CD8-positive, alpha-beta memory T cell (primary cell): ENCODE results near the gene IVD. TPM values are rescaled to one million over a fixed set of nuclear protein-coding genes. Genes with fewer than 3 reads are reported as not detected.

Experiments
- CTCF ChIA-PET: fragments of 350-600 bp; sonication (Branson Sonifier 250); formaldehyde crosslinking; loops from one replicate; lab custom pipeline; 2021; ENCODE audit warnings: antibody characterized with exemption; lab: Charles Lee
- POLR2A ChIA-PET: fragments of 350-600 bp; sonication (Branson Sonifier 250); formaldehyde crosslinking; loops from one replicate; lab custom pipeline; 2021; ENCODE audit warnings: antibody characterized with exemption; lab: Charles Lee
- DNase-seq, 5 donors: peaks; one replicate each; pipeline versions ENCODE4 v3.0.0 to v3.0.0-alpha.2; 2020 to 2022; ENCODE audit warnings: mixed read lengths in 1 of 5
- H3K27ac ChIP-seq: one replicate; pipeline ENCODE4 v1.7.0; 2013; ENCODE audit warnings: low read depth, mild to moderate bottlenecking, low read length, moderate library complexity
- H3K27me3 ChIP-seq: 2 replicates; pipeline ENCODE4 v1.7.0; 2013; ENCODE audit warnings: low read length, mild to moderate bottlenecking; ENCODE audit not compliant: insufficient read depth, poor library complexity, severe bottlenecking
- H3K36me3 ChIP-seq: 2 replicates; pipeline ENCODE4 v1.7.0; 2013; ENCODE audit warnings: mild to moderate bottlenecking, low read length, moderate library complexity; ENCODE audit not compliant: insufficient read depth
- H3K4me1 ChIP-seq: 2 replicates; pipeline ENCODE4 v1.7.0; 2013; ENCODE audit warnings: mild to moderate bottlenecking, low read length, moderate library complexity; ENCODE audit not compliant: insufficient read depth
- H3K4me3 ChIP-seq: 2 replicates; pipeline ENCODE4 v1.7.0; 2013; ENCODE audit warnings: mild to moderate bottlenecking, low read length
- H3K9me3 ChIP-seq: 2 replicates; pipeline ENCODE4 v1.7.0; 2013; ENCODE audit warnings: mild to moderate bottlenecking, low read length
- H3K27ac Mint-ChIP-seq, 8 donors: one replicate each; pipeline ENCODE4 v1.8.0; 2020 to 2021; ENCODE audit warnings: mixed read lengths in 8 of 8, mild to moderate bottlenecking in 6 of 8, inconsistent platforms in 3 of 8, moderate library complexity in 3 of 8
- H3K27me3 Mint-ChIP-seq, 2 donors: one replicate each; pipeline ENCODE4 v1.8.0; 2020 to 2021; ENCODE audit warnings: mixed read lengths in 2 of 2, mild to moderate bottlenecking in 1 of 2, moderate library complexity in 1 of 2
- H3K36me3 Mint-ChIP-seq, 3 donors: one replicate each; pipeline ENCODE4 v1.8.0; 2020 to 2021; ENCODE audit warnings: mixed read lengths in 3 of 3, inconsistent platforms in 1 of 3, mild to moderate bottlenecking in 1 of 3
- H3K4me1 Mint-ChIP-seq, 3 donors: one replicate each; pipeline ENCODE4 v1.8.0; 2020 to 2021; ENCODE audit warnings: mixed read lengths in 3 of 3, inconsistent platforms in 1 of 3, mild to moderate bottlenecking in 1 of 3
- H3K4me3 Mint-ChIP-seq, 7 donors: one replicate each; pipeline ENCODE4 v1.8.0; 2020 to 2021; ENCODE audit warnings: mixed read lengths in 7 of 7, mild to moderate bottlenecking in 6 of 7, moderate library complexity in 4 of 7, inconsistent platforms in 2 of 7
- H3K9me3 Mint-ChIP-seq, 5 donors: one replicate each; pipeline ENCODE4 v1.8.0; 2020 to 2022; ENCODE audit warnings: mixed read lengths in 5 of 5, mild to moderate bottlenecking in 3 of 5, moderate library complexity in 2 of 5, inconsistent platforms in 1 of 5
- polyA plus RNA-seq: library from polyadenylated mRNA; unstranded; fragments of 300-500 nt; fragmentation: Illumina TruSeq; gene quantifications from one replicate; pipeline ENCODE4 v1.2.3, GENCODE V29; 2021
- total RNA-seq, 2 experiments: library from RNA; stranded (reverse); gene quantifications; one replicate each; pipeline ENCODE4 v1.2.3, GENCODE V29; 2021

The IVD gene
- total and polyA plus RNA-seq, 3 experiments from 2014 or later = 56.0 to 80.1 (median 68.5) TPM

- H3K9me3 Mint-ChIP-seq = no peaks in the 10 kb centered on the region
- Histone ChIP-seq H3K36me3 (peaks cover 32% of the 10 kb centered on the region), H3K27me3 (no peaks in the 10 kb centered on the region), H3K4me1 (peaks cover 10% of the 10 kb centered on the region), H3K27ac (no peak overlapping the region), H3K4me3 (no peak overlapping the region), H3K9me3 (no peaks in the 10 kb centered on the region)
- DNase-seq = no peak
- POLR2A ChIA-PET = no interaction called here
- H3K27me3 Mint-ChIP-seq = no peaks in the 10 kb centered on the region
- no peak overlapping the region for H3K4me3 Mint-ChIP-seq
- CTCF ChIA-PET = no interaction called here
- H3K36me3 Mint-ChIP-seq = peaks cover 0 to 64% (median 2%) of the 10 kb centered on the region in 3 donors
- peaks cover 0 to 19% (median 0%) of the 10 kb centered on the region in 3 donors for H3K4me1 Mint-ChIP-seq
- peak overlapping the region in 5 of 8 donors; percentile 42 to 87 (median 54) for H3K27ac Mint-ChIP-seq
These were observed 59.1 kb downstream of the IVD start for GRCh38 chr15:40464595-40465185.

GRCh38 chr15:40465939-40466338 is 60.3 kb downstream of the IVD start:
- Mint-ChIP-seq H3K4me3 (no peak overlapping the region), H3K27ac (peak overlapping the region in 1 of 8 donors; percentile 86), H3K27me3 (no peaks in the 10 kb centered on the region), H3K36me3 (peaks cover 0 to 52% (median 2%) of the 10 kb centered on the region in 3 donors), H3K9me3 (no peaks in the 10 kb centered on the region), H3K4me1 (peaks cover 0 to 12% (median 0%) of the 10 kb centered on the region in 3 donors)
- ChIA-PET POLR2A (interaction anchor here (0.5 to 0.6 kb wide), 2 partner anchors 20 to 161 kb away, joined by 4 read pairs; no protein-coding TSS in a partner anchor), CTCF (no interaction called here)
- H3K4me3 ChIP-seq = no peak overlapping the region
- H3K36me3 ChIP-seq = peaks cover 22% of the 10 kb centered on the region
- H3K27ac ChIP-seq = no peak overlapping the region
- peaks cover 15% of the 10 kb centered on the region for H3K4me1 ChIP-seq
- DNase-seq = peak in 1 of 5 donors; percentile 18
- H3K27me3 ChIP-seq = no peaks in the 10 kb centered on the region
- H3K9me3 ChIP-seq = no peaks in the 10 kb centered on the region

GRCh38 chr15:40466426-40467260 is 61.0 kb downstream of the IVD start:
- Histone ChIP-seq H3K27ac (no peak overlapping the region), H3K4me1 (peaks cover 15% of the 10 kb centered on the region), H3K36me3 (peaks cover 22% of the 10 kb centered on the region), H3K4me3 (no peak overlapping the region), H3K27me3 (no peaks in the 10 kb centered on the region), H3K9me3 (no peaks in the 10 kb centered on the region)
- ChIA-PET POLR2A (interaction anchor here (0.5 to 0.6 kb wide), 2 partner anchors 20 to 162 kb away, joined by 4 read pairs; no protein-coding TSS in a partner anchor), CTCF (no interaction called here)
- Mint-ChIP-seq H3K4me3 (no peak overlapping the region), H3K9me3 (no peaks in the 10 kb centered on the region), H3K27me3 (no peaks in the 10 kb centered on the region), H3K36me3 (peaks cover 0 to 50% (median 2%) of the 10 kb centered on the region in 3 donors), H3K27ac (peak overlapping the region in 5 of 8 donors; percentile 47 to 96 (median 61)), H3K4me1 (peaks cover 1 to 14% (median 2%) of the 10 kb centered on the region in 3 donors)
- peak in 1 of 5 donors; percentile 37 for DNase-seq

- ChIA-PET CTCF (no interaction called here), POLR2A (no interaction called here)
- Mint-ChIP-seq H3K4me3 (peak overlapping the region in 1 of 7 donors; percentile 2), H3K27me3 (no peaks in the 10 kb centered on the region), H3K9me3 (no peaks in the 10 kb centered on the region), H3K4me1 (peaks cover 6 to 20% (median 8%) of the 10 kb centered on the region in 3 donors), H3K36me3 (peaks cover 0 to 47% (median 2%) of the 10 kb centered on the region in 3 donors), H3K27ac (peak overlapping the region in 7 of 8 donors; percentile 39 to 96 (median 74))
- no peak overlapping the region for H3K4me3 ChIP-seq
- H3K9me3 ChIP-seq = no peaks in the 10 kb centered on the region
- DNase-seq = no peak
- no peak overlapping the region for H3K27ac ChIP-seq
- peaks cover 22% of the 10 kb centered on the region for H3K36me3 ChIP-seq
- H3K4me1 ChIP-seq = peaks cover 21% of the 10 kb centered on the region
- no peaks in the 10 kb centered on the region for H3K27me3 ChIP-seq
These were observed 61.6 kb downstream of the IVD start for GRCh38 chr15:40467261-40467615.

- ChIA-PET POLR2A (no interaction called here), CTCF (interaction anchor here (1.0 to 2.0 kb wide), 7 partner anchors 10 to 146 kb away, joined by 3 to 6 read pairs (median 4); partner anchors contain the start of gene BAHD1)
- Mint-ChIP-seq H3K4me1 (peaks cover 8 to 26% (median 16%) of the 10 kb centered on the region in 3 donors), H3K27ac (peak overlapping the region in 7 of 8 donors; percentile 29 to 95 (median 75)), H3K27me3 (no peaks in the 10 kb centered on the region), H3K4me3 (peak overlapping the region in 3 of 7 donors; percentile 18 to 72 (median 68)), H3K36me3 (peaks cover 0 to 36% (median 2%) of the 10 kb centered on the region in 3 donors), H3K9me3 (no peaks in the 10 kb centered on the region)
- DNase-seq = no peak
- H3K27ac ChIP-seq = no peak overlapping the region
- H3K4me1 ChIP-seq = peaks cover 27% of the 10 kb centered on the region
- H3K9me3 ChIP-seq = no peaks in the 10 kb centered on the region
- no peak overlapping the region for H3K4me3 ChIP-seq
- peaks cover 15% of the 10 kb centered on the region for H3K36me3 ChIP-seq
- H3K27me3 ChIP-seq = no peaks in the 10 kb centered on the region
These were observed 63.3 kb downstream of the IVD start for GRCh38 chr15:40468898-40469331.

GRCh38 chr15:40469776-40470390 is 64.3 kb downstream of the IVD start:
- H3K9me3 ChIP-seq = no peaks in the 10 kb centered on the region
- H3K36me3 ChIP-seq = peaks cover 6% of the 10 kb centered on the region
- H3K4me3 ChIP-seq = peak overlapping the region; percentile 38
- H3K27ac Mint-ChIP-seq = peak overlapping the region; percentile 32 to 95 (median 78)
- peaks cover 8 to 26% (median 16%) of the 10 kb centered on the region in 3 donors for H3K4me1 Mint-ChIP-seq
- H3K4me3 Mint-ChIP-seq = peak overlapping the region; percentile 23 to 73 (median 66)
- ChIA-PET POLR2A (interaction anchor here (0.6 to 1.6 kb wide), 4 partner anchors 15 to 1134 kb away, joined by 4 to 6 read pairs (median 4); partner anchors contain the start of gene BAHD1), CTCF (interaction anchor here (1.0 to 2.0 kb wide), 7 partner anchors 11 to 147 kb away, joined by 3 to 6 read pairs (median 4); partner anchors contain the start of gene BAHD1)
- no peaks in the 10 kb centered on the region for H3K27me3 Mint-ChIP-seq
- H3K27me3 ChIP-seq = no peaks in the 10 kb centered on the region
- DNase-seq = no peak
- H3K36me3 Mint-ChIP-seq = peaks cover 0 to 27% (median 2%) of the 10 kb centered on the region in 3 donors
- H3K27ac ChIP-seq = no peak overlapping the region
- no peaks in the 10 kb centered on the region for H3K9me3 Mint-ChIP-seq
- peaks cover 27% of the 10 kb centered on the region for H3K4me1 ChIP-seq

GRCh38 chr15:40470423-40471104 is 65.0 kb downstream of the IVD start, which contains the start of gene CHST14:
CHST14 (plus strand) TSS chr15:40470984; CDS start chr15:40471214, 230 bp downstream.
- Mint-ChIP-seq H3K4me1 (peaks cover 8 to 26% (median 16%) of the 10 kb centered on the region in 3 donors), H3K9me3 (no peaks in the 10 kb centered on the region), H3K4me3 (peak within 1 kb of the TSS; percentile 89 to 96 (median 90)), H3K27me3 (no peaks in the 10 kb centered on the region), H3K36me3 (peaks cover 0 to 20% (median 0%) of the 10 kb centered on the region in 3 donors), H3K27ac (peak within 1 kb of the TSS; percentile 75 to 95 (median 88))
- CTCF ChIA-PET = interaction anchor here (1.2 to 2.0 kb wide), 2 partner anchors 13 to 30 kb away, joined by 3 to 5 read pairs; partner anchors contain the start of gene BAHD1
- Histone ChIP-seq H3K4me3 (peak within 1 kb of the TSS; percentile 75), H3K36me3 (no peaks in the 10 kb centered on the region), H3K27me3 (no peaks in the 10 kb centered on the region), H3K4me1 (peaks cover 27% of the 10 kb centered on the region), H3K9me3 (no peaks in the 10 kb centered on the region), H3K27ac (peak within 1 kb of the TSS; percentile 54)
- DNase-seq = peak; percentile 54 to 76 (median 58)
- POLR2A ChIA-PET = interaction anchor here (0.6 to 1.6 kb wide), 4 partner anchors 16 to 1133 kb away, joined by 4 to 6 read pairs (median 4); partner anchors contain the start of gene BAHD1
